Fibroblast of pulmonary artery (primary cell): ENCODE results near the gene ANAPC1.
"Not testable (repeated sequence)": the region's sequence is repeated elsewhere in the genome, so short reads cannot be mapped to it uniquely, and the experiment has no call there.

Experiments
- DNase-seq: peaks from one replicate; pipeline ENCODE4 v3.0.0-alpha.2; 2010; ENCODE audit warnings: low read depth
- H3K4me3 ChIP-seq: replicated peaks from 2 replicates; pipeline ENCODE4 v1.5.1; 2011; ENCODE audit warnings: low read depth, mild to moderate bottlenecking, control low read depth, low read length, moderate library complexity
- TF ChIP-seq, protein P1 (sequence below): IDR thresholded peaks from 2 replicates; pipeline ENCODE4 v1.5.1; 2011; ENCODE audit warnings: mild to moderate bottlenecking, control low read depth, low read length, inconsistent platforms; ENCODE audit errors: missing control alignments

Gene ANAPC1

DNA sequence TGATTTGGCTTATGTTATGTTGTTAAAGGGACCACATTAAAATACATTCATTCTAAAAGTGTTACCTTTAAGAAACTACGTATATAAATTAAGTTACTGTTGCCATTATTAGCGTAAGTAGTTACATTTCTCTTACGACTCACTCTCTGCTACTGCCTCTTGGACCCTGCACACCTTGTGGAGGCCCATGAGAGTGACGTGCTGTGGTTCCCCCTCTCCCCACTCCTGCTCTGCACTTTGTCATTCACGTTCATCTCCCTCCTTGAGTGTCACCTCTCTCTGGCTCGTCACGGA, 13.6 kb upstream of the ANAPC1 start:
- peak overlapping the region; percentile 67 for H3K4me3 ChIP-seq
- no peak for DNase-seq
- TF ChIP-seq, protein P1, sequence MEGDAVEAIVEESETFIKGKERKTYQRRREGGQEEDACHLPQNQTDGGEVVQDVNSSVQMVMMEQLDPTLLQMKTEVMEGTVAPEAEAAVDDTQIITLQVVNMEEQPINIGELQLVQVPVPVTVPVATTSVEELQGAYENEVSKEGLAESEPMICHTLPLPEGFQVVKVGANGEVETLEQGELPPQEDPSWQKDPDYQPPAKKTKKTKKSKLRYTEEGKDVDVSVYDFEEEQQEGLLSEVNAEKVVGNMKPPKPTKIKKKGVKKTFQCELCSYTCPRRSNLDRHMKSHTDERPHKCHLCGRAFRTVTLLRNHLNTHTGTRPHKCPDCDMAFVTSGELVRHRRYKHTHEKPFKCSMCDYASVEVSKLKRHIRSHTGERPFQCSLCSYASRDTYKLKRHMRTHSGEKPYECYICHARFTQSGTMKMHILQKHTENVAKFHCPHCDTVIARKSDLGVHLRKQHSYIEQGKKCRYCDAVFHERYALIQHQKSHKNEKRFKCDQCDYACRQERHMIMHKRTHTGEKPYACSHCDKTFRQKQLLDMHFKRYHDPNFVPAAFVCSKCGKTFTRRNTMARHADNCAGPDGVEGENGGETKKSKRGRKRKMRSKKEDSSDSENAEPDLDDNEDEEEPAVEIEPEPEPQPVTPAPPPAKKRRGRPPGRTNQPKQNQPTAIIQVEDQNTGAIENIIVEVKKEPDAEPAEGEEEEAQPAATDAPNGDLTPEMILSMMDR = no peak

DNA sequence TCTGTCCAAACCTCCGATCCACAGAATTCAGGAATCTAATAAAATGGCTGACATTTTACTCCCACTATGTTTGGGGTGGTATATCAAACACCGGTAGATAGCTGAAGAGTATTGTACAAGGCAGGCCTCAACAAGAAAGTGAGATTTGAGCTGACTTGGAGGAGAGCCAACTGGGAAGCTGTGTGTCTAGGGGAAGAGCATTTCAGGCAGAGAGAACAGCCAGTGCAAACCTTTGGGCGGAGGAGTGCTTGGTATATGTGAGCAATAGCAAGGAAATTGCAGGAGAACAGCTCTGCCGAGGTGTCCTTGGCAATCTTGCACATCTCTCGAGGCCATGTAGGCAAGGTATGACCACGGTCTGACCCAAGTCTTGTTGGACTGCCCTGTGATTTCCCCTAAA, 12.6 kb upstream of the ANAPC1 start:
- H3K4me3 ChIP-seq = no peak overlapping the region
- TF ChIP-seq, protein P1 = no peak
- no peak for DNase-seq

DNA sequence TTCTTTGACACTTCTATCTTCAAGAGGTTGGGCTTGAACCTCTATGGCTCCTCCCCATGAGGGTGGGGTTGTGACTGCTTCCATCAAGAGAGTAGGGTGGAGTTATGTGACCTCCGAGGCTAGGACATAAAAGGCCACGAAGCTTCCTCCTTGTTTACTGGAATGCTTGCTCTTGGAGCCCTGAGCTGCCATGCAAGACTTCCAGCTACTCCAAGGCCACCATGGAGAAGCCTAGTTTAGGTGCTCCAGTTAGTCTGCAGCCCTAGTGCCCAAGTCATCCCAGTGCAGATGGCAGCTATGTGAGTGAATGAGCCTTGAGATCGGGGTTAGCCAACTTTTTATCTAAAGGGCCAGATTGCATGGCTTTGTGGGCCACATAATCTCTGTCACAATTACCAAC, 12.0 kb upstream of the ANAPC1 start:
- TF ChIP-seq, protein P1 = no peak
- no peak overlapping the region for H3K4me3 ChIP-seq

GRCh38 chr2:111884592-111884964, 585 bp upstream of the ANAPC1 start:
- no peak for DNase-seq
- H3K4me3 ChIP-seq = peak overlapping the region; percentile 97
- TF ChIP-seq, protein P1 = no peak

More for the DNA sequence above, 12.0 kb upstream of the ANAPC1 start:
- DNase-seq = no peak

DNA sequence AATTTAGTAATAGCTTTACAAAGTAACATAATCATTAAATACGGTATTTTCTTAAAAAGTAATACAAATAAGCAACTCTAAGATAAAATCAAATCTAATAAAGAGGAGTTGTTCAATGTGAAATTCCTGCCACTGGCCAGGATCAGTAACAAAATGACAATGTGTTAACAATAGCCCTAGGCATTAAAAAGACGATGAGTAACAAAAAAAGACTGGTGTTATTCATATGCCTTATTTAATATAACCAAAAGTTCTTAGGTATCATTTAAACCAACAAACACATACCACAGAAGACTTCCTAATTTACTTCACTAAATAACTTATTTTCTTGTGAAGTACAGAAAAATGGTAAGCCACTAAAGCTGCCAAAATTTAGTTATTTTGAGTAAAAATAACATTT, 11.2 kb downstream of the ANAPC1 start:
- H3K4me3 ChIP-seq, DNase-seq: not testable (repeated sequence)

DNA sequence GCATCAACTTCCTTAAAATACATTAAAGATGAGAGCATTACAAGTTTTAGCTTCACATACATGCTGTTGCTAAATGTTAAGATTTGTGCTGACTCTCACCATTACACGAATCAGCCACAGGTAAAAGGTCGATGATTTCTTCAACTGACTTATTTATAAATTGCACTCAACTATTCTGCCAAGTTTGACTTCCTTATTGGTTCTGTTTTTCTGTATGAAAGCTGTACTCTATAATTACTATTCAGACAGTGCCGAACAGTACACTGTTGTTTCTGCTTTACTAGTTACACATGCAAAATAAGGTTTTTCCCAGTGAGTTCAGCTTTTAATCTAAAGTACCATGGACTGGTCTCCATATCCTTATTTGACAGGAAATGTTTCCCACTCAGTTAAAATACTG, 18.9 kb downstream of the ANAPC1 start:
- not testable (repeated sequence) for DNase-seq, H3K4me3 ChIP-seq

DNA sequence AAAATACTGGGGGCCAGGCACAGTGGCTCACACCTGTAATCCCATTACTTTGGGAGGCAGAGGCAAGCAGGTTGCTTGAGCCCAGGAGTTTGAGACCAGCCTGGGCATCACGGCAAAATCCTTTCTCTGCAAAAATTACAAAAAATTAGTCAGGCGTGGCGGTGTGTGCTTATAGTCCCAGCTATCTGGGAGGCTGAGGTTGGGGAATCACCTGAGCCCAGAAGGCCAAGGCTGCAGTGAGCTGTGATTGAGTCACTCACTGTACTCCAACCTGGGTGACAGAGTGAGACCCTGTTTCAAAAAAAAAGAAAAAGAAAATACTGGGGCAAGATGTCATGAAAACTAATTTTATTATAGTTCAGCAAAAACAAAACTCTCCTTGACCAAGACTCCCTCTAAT, 24.0 kb downstream of the ANAPC1 start:
- not testable (repeated sequence) for H3K4me3 ChIP-seq, DNase-seq

DNA sequence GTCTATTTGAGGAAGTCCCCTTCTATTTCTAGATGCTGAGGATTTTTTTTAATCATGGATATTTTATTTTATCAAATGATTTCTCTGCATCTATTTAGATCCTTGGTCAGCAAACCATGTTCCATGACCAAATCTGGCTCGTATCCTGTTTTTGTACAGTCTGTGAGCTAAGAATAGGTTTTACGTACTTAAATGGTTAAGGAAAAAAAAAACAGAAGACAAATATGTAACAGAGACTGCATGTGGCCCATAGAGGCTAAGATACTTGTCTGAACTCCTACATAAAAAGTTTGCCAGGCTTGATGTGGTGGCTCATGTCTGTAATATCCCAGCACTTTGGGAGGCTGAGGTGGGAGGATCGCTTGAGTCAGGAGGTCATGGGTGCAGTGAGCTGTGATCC, 31.4 kb downstream of the ANAPC1 start:
- H3K4me3 ChIP-seq = not testable (repeated sequence)
- DNase-seq = peak; percentile 2

GRCh38 chr2:111850646-111851045, 33.3 kb downstream of the ANAPC1 start:
- TF ChIP-seq, protein P1 = peak; percentile 41
- H3K4me3 ChIP-seq = not testable (repeated sequence)
- peak; percentile 59 for DNase-seq

DNA sequence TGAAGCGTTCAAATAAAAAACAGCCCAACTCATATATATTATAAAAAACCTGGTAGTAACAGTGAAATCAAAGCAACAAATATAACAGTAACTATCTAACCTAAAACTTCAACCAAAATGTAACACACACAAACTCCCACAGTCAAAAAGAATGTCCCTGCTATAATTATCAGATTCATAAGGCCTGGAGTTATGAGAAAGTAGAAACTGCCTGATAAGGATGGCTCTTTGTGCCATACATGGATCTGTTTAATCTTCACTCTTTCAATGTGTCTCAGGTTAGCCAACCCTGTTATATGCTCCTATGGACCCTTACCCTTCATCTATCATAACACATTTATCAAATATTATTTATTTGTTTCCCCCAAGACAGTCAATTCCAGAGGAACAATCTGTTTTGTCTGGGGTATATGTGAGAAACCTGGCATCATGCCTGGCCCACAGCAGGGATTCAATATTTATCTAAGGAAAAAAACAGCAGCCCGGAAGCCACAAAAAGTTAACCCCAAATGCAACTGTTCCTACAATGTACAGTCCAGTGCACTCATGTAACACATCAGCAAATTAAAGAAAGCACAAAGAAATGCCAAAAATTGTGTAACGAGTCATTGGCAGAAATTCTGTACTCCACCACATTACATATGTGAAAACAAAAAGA, 44.2 kb downstream of the ANAPC1 start:
- not testable (repeated sequence) for H3K4me3 ChIP-seq
- peak; percentile 62 for DNase-seq

DNA sequence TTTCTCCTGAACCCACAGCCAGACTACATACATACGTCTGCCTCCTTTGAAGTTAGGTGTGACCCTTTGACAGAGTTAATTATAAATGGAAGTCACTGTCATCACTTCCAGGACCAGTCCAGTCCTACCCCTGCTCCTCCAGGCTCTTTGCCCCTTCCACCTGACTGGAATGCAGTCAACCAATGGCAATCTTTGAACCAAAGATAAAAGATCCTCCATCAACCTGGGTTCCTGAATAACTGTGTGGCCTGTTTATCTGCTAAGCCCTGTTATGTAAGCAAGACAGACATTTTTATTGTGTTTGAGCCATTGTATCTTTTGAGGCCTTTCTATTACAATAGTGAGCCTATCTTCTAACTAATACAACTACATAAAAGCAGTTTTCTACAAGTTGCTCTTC, 45.0 kb downstream of the ANAPC1 start:
- not testable (repeated sequence) for H3K4me3 ChIP-seq, DNase-seq

DNA sequence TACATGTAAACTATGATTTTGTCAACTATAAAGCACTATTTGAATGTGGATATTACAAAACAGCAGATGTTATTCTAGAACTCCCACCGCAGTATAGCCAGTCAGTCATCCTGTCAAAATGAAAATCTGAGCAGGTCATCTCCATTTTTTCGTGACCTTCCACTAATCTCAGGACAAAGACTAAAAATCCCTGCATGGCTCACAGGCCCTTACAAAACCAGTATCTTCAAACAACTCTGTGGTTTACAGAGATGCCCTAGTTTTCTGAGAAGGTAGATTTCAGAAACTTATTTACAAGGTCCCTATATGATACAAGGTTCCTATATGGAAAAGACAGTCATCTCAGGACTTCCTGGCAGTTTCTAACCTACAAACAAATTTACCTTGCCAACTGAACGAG, 49.8 kb downstream of the ANAPC1 start:
- not testable (repeated sequence) for H3K4me3 ChIP-seq, DNase-seq

DNA sequence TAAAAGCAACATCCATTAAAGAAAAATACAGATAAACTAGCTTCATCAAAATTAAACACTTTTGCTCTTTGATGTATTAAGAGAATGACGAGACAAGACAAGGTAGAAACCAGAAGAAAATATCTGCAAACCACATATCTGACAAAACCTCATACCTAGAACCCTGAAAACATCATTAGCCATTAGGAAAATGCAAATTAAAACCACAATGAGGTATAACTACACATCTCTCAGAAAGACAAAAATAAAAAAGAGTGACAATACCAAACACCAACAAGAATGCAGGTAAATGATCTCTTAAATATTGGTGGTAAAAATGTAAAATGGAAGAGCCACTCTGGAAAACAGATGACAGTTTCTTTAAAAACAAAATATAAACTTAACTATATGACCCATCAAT, 53.5 kb downstream of the ANAPC1 start:
- not testable (repeated sequence) for H3K4me3 ChIP-seq, DNase-seq
